HG03097 (cell line): ENCODE results near the gene CHL1.

ENCODE experiments used
- ATAC-seq: cut with Tn5 transposase; IDR thresholded peaks from one replicate; pipeline ENCODE4 v1.9.1; 2021; ENCODE audit not compliant: unreplicated experiment, low FRiP score

CHL1 gene, protein sequence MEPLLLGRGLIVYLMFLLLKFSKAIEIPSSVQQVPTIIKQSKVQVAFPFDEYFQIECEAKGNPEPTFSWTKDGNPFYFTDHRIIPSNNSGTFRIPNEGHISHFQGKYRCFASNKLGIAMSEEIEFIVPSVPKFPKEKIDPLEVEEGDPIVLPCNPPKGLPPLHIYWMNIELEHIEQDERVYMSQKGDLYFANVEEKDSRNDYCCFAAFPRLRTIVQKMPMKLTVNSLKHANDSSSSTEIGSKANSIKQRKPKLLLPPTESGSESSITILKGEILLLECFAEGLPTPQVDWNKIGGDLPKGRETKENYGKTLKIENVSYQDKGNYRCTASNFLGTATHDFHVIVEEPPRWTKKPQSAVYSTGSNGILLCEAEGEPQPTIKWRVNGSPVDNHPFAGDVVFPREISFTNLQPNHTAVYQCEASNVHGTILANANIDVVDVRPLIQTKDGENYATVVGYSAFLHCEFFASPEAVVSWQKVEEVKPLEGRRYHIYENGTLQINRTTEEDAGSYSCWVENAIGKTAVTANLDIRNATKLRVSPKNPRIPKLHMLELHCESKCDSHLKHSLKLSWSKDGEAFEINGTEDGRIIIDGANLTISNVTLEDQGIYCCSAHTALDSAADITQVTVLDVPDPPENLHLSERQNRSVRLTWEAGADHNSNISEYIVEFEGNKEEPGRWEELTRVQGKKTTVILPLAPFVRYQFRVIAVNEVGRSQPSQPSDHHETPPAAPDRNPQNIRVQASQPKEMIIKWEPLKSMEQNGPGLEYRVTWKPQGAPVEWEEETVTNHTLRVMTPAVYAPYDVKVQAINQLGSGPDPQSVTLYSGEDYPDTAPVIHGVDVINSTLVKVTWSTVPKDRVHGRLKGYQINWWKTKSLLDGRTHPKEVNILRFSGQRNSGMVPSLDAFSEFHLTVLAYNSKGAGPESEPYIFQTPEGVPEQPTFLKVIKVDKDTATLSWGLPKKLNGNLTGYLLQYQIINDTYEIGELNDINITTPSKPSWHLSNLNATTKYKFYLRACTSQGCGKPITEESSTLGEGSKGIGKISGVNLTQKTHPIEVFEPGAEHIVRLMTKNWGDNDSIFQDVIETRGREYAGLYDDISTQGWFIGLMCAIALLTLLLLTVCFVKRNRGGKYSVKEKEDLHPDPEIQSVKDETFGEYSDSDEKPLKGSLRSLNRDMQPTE (N-terminal part only)

DNA sequence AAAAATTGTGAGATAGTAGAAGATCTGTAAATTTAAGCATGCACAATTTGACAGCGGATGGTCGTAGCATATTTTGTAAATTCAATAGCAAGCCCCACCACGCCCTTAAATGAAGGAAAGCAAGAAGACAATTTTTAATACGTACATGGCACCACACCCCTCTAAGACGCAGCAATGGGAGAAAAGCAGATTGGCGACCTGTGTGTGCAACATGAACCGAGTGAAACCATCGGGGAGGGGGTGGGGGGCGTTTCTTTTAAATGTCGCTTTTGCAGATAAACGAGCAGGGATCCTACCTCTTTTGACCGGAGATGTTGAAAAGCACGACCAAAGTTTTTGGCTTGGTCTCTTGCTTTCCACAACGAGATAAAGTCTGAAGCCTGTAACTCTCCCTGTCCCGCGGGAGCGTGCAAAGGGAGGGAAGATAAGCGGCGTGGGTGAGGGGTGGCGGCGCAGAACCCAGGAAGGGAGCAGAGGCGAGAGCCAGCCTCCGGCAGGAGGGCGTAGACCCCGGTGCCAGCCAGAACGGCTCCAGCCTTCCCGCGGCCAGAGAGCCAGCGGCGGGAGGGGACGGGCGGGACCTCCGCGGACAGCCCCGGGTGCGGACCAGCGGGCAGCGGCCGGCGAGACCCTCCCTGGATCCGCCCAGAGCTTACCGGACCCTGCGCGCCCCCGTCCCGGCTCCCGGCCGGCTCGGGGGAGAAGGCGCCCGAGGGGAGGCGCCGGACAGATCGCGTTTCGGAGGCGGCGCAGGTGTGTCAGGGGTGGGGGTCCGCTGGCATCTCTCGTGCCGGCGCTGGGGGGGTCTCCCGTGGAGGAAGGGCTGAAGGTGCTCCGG, at the start of gene CHL1:
Gene CHL1 (plus strand): TSS at position 453 of the 838 bp plus-strand sequence. CDS start 123,014 bp downstream, outside the sequence.
- no peak for ATAC-seq

DNA sequence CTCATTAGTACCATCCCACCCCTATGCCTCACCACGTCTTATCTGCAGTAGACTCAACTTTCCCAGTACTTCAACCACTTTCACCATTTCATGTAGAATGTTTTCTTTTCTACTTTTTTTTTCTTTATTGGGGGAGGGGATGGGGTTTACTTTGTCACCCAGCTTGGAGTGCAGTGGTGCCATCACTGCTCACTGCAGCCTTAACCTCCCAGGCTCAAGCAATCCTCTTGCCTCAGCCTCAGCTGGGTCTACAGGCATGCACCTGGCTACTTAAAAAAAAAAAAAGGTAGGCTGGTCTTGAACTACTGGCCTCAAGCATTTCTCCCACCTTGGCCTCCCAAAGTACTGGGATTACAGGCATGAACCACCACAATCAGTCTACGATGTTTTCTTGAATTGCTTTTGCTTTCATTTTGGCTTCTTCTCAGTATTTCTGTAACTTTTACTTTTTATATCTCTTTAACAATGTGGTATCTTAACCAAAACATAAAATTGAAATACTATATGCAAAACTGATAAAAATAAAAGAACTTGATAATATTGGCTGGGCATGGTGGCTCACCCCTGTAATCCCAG, 44.9 kb upstream of the CHL1 start:
- no peak for ATAC-seq

DNA sequence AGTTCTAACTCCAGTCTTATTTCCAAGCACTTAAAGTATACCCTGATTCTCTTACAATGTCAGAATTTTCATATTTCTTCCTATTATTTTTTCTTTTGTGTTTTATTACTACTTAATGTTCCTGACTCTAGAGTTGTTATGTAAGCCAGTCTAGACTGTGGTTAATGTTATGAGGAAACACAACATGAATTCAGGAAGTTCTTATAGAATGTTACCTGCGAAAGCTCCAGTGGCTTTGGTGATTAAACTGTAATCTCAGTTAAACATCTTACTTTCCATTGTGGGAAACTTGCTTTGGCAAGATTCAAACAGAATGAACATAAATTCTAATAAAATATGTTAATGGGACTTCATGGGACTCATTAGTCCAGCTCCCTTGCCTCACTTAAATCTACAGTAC, 36.6 kb upstream of the CHL1 start:
- ATAC-seq, result no peak

DNA sequence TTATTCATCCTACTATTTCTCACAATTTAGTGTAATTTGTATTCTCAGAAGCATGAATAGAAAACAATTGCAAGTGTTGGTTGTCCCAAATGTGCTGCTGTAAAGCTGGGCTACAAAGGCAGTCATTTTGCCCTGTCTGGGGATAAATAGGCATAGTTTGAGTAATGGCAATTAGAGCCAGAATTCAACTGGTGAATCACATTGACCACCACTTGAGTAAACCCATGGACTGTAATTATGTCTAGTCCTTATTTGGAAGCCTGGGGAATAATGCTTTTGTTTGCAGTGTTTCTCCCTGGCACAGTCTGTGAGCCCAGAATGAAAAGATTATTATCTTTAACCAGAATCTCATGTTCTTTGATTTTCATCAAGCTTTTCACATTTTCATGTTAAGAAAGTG, 30.5 kb upstream of the CHL1 start:
- ATAC-seq, result no peak

DNA sequence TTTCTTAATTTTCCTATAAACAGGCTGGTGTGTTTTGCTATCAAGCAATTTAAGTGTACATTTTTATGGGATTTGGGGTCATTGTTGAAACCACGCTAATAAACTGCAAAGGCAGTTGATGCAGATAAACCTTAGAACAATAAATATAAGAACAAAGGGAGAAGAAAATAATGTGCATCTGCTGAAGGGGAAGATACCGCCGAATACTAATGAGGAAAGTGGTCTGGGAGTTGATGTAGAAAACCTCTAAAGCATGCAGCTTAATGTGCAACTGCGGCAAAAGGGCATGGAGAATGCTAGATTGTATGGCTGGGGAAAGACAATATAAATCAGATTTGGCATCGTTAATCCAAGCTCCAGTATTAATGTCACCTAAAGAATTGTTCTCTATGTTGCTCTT, 29.8 kb upstream of the CHL1 start:
- no peak for ATAC-seq

DNA sequence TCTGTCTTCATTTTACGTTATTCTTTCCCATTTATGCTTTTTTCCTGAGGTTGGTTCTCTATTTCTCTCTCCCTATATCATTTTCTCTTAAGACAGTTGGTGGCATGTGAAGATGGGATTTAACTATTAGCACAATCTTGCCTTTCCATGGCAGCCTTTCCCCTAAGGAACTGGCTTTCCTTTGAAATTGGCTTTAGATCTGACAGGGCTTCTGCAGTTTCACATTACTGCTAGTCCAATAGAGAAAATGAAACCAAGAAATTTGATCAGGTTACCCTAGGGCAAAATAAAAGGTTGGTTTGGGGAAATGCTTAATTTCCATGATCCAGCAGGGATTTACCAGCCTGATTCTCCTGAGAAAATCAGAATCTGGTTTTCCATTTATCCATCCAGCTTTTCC, 22.7 kb upstream of the CHL1 start:
- peak; percentile 84 for ATAC-seq

DNA sequence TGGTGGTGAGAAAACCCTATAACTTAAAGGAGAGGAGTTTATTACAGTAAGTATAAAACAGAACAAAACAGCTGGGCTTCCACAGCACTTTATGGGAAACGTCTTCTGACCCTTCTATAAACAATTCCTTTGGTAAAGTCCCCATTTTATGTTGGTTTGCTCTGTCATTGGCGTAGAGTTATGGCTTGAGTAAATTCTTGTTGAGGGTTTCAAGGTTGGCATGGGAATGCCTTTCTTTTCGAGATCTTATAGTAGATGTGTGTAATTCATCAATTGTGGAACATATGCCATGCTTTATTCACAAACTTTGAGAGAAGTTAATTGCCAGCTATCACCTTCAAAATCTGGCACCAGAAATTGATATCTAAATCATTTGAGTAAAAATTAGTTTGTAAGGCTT, 11.6 kb upstream of the CHL1 start:
- ATAC-seq, result no peak

DNA sequence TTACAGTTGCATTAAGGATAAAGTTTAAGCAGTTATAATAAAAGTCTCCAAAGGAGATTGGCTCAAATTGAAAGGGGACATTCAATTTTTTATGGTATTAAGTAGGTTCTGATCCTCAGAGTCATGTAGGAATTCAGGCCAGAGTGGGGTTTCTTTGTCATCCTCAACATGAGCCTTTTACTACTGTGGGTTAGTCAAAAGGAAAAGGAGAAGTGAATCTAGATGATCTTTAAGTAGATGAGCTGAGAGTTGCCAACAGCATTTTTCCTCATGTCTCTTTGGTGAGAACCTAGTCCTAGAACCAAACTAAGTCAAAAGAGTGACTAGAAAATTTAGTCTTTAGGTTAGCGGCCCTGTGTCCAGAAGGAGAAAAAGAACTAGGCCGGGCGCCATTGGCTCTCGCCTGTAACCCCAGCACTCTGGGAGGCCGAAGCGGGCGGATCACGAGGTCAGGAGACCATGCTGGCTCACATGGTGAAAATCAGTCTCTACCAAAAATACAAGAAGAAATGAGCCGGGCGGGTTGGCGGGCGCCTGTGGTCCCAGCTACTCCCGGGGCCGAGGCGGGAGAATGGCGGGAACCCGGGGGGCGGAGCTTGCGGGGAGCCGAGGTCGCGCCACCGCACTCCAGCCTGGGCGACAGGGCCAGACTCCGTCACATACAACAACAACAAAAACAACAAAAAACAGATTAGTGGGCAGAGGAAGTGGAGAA, 4.2 kb upstream of the CHL1 start:
- ATAC-seq, result no peak

DNA sequence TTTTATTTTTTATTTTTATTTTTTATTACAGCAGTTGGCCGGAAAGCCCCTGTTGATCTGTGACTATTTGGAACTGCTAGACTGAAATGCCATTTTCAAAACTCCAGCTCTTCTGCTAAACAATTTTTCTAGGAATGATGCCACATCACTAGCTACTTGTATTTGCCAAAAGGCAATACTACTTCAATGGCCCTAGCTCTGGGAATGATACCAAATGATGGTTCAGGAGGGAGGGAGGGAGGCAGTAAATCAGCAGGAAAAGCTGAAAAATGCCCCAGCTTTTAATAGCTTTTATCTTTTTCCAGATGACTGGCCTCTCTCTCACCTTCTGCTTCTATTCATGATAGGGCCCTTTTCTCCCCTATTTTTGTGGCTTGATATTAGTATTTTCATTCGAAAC, 2.6 kb upstream of the CHL1 start:
- no peak for ATAC-seq

DNA sequence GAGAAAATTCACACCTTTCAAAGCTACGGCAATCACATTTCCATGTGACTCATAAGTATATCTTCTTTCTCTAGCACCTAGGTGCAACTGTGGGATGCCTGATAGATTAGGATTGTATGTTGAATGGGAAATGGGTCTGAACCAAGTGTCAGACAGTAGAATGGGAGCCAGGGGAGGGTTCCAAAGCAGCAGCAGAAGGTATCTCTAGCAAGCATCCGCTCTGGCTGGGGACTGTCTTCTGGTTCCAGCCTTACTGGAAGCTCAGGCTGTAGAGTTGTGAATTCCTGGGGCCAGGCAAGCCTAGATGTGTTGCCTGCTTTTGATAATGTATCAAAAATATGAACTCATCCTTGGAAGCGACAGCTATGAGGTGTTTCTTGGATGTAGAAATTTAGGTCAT, 2.1 kb upstream of the CHL1 start:
- no peak for ATAC-seq

DNA sequence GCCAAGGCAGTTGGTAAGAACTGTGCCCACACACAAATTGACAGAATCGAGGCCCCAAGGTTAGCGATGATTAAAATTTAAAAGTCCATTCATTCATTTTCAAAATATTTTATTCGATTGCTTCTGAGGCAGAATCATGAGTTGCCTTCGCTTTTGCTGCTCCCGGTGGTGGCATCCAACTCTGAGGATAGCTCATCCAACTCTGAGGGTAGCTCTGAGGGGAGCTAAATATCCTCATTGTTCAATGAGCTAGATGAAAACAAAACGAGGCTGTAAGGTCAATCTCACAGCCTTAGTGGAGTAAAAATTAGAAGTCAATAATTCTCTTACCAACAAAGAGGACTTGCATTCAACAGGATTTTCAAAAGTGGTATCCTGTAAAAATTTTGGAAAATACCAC, 897 bp upstream of the CHL1 start:
- no peak for ATAC-seq

DNA sequence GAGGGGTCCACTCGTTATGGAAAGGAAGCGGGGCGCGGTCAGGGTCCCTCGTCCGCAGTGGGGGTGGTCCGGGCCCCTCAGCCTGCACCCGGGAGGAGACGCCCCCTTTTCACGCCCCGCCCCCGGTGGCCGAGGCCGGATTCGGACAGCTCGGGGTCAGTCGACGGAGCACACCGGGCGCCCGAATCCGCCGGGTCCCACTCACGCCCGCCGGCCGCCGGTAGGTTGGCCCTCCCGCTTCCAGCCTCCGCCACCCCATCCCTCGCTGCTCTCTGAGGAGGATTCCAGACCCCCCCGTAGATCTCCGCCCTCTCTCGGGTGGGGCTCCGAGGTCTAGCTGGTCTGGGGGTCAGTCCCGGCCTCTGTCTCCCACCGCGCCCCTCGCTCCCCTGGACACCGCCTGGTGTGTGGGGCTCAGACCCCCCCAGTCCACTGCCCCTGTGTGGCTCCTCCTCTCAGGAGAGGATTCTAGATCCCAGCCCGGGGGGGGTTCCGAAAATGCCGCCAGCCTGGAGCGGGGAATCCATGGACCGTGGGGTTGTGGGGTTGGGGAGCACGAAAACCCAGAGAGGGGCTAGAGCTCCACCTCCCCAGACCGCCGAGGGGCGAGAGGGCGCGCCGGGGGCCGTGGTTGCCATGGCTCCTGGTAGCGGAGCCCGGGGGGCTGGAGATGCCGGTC, 725 bp downstream of the CHL1 start:
- no peak for ATAC-seq

DNA sequence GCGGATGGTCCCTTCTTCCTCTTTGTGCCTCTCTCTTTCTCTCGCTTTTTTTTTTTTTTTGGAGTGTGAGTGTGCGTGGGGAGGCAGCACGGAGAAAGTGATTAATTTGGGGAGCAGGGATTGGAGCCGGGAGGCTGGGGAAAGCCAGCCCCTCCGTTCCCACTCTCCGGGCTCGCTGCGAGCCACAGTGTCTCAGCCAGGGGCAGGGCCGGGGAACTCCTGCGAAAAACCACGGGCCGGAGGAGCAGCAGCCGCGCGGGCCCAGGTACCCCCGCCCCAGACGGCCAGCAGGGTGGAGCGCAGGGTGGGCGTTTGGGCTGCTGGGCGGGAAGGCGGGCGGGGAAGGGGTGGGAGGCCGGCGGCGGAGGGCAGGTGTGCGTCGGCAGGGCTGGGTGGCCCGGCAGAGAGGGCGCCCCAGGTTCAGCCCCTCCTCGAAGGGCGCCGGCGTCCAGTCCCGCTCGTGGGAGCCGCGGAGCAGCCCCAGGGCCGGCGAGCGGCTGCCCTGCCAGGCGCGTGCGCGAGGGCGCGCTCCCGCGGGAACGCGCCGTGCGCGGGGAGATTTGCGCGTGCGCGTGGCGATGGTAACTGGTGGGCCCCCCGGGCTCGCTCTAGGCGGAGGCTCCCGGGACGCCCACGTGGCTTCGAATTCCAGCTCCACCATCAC, 1.4 kb downstream of the CHL1 start:
- peak; percentile 39 for ATAC-seq

DNA sequence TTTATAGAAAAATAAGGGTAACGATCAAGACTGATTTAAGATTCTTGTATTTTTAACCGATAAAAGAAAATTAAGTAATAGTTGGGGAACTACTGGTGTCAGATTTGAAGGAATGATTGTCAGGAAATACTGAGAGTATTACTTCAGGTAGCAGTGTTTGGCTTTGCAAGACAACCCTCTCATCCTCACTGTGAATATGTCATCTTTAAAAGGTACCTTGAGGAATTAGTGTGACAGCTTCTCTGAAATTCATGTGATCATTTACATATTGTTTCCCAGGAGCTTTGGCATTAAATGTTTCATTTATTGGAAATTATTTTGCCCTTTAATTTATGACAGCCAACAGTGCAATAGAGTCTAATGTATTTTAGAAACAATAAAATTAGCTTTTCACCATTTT, 3.3 kb downstream of the CHL1 start:
- ATAC-seq, result no peak

DNA sequence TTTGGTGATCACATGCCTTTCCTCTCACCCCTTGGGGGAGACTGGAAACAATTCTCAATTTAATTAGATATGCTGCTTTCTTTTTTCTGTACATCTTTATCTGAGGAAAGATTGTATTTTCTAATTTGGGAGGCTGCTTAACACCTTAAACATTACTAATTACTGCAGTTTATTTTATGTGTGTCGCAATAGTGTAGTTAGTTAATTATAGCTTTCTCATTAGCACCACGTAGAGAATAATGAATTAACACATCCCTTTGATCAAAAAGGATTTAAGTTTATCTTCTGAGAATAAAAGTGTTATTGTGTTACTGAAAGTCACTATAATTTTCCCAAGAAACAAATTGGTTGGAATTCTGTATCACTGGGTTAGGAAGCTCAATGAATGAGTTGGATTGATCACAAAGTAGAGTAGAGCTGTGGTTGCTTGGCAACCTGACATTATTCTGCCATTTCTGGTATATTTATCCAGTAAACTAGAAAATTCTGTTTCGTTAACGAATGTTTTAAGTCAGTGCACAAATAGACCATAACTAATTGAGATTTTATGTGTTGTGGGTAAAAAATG, 4.3 kb downstream of the CHL1 start:
- no peak for ATAC-seq

DNA sequence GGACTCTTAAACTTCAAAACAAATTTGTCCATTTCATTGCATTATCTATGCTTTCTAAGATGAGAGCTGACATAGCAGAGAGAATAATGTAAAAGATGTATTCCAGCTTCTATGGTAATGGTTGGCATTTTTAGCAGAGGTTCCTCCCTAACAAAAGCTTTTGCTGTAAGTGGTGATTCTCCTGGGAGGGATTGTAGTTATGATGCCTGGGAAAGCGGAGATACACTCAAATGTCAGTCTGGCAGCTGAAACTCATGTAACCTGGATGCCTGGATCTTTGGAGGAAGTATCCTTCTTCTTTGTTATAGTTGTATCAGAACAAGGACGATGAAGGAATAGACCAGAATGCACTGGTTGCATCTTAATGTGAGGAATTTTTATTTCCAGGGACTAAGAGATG, 7.5 kb downstream of the CHL1 start:
- ATAC-seq, result no peak

DNA sequence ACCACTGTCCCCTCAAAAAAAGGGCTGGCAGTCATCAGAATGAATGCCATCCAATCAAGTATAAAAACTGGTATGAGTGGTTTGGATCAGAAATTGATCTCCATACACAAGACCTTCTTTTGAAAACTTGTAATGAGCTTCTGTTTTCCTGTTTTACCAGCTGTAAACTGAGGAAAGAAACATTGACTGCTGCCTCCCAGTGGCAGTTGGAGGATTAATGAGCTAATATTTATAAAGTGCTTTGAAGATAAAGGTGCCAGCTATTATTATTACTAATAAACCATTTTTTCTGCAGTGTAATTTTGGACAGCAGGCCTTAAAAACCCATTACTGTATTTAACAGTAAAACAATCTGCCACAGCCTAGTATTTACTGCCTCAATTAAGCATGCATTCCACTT, 11.4 kb downstream of the CHL1 start:
- no peak for ATAC-seq

DNA sequence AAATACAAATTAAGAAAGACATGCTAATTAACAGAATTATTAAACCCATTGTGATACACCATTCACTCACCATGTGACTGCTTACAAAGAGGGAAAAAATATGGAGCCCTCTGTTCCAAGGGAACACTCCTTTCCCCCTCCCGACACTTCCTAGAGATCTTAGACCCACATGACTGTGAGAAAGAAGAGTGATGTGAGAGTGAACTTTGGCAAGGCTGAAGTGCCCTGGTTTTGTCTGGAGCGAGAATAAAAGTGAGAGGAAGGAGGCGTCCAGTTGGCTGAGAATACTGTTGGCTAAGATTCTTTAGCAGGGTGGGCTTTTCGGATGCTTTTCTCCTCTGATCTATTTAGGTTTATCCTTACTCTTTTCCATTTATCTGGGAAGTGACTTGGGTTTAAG, 14.1 kb downstream of the CHL1 start:
- no peak for ATAC-seq
